ENCODE results near the gene WDR72.

- TF ChIP-seq CTCF (IDR thresholded peaks at IDR 0.05; ENCODE audit: insufficient read depth, low read depth, low read length) (no peak), EZH2 (IDR thresholded peaks at IDR 0.05; ENCODE audit: insufficient read depth, low read length) (no peak)
These were observed 110.5 kb downstream of the WDR72 start for GRCh38 chr15:53648934-53649333.
